Stimulated activated naive CD8-positive, alpha-beta T cell treated with anti-CD3 and anti-CD28 coated beads, Interleukin-15, amount 100 ng/mL, for 72 hours (primary cell): ENCODE results near the gene PPFIBP2.

Experiments
- ATAC-seq: fragments of 150-1000 bp; cut with Tn5 transposase; 2 replicates; pipeline ENCODE4 v1.10.0; 2021; ENCODE audit warnings: mild to moderate bottlenecking, moderate library complexity
- DNase-seq, 2 donors: peaks; one replicate each; pipeline ENCODE4 v3.0.0; 2021 to 2022
- H3K27ac Mint-ChIP-seq, 2 donors: one replicate each; pipeline ENCODE4 v1.8.0; 2022; ENCODE audit warnings: mild to moderate bottlenecking in 2 of 2, mixed read lengths in 2 of 2, moderate library complexity in 2 of 2
- H3K27me3 Mint-ChIP-seq: one replicate; pipeline ENCODE4 v1.8.0; 2022; ENCODE audit warnings: mixed read lengths
- H3K4me1 Mint-ChIP-seq: one replicate; pipeline ENCODE4 v1.8.0; 2022; ENCODE audit warnings: mild to moderate bottlenecking, mixed read lengths
- H3K4me3 Mint-ChIP-seq, 2 donors: one replicate each; pipeline ENCODE4 v1.8.0; 2022; ENCODE audit warnings: mild to moderate bottlenecking in 2 of 2, mixed read lengths in 2 of 2, moderate library complexity in 1 of 2
- H3K9me3 Mint-ChIP-seq, 2 donors: one replicate each; pipeline ENCODE4 v1.8.0; 2022; ENCODE audit warnings: mixed read lengths in 2 of 2

The PPFIBP2 gene

GRCh38 chr11:7513234-7514098 lies at the start of gene PPFIBP2:
TSS of gene PPFIBP2 (plus strand) at chr11:7513999. CDS start at chr11:7549476, 35,477 bp downstream.
- Mint-ChIP-seq H3K4me1 (peaks cover 52% of the 10 kb centered on the region), H3K4me3 (peak within 1 kb of the TSS; percentile 74 to 91), H3K27ac (peak within 1 kb of the TSS; percentile 96 to 97), H3K9me3 (peaks cover 0 to 4% of the 10 kb centered on the region in 2 donors), H3K27me3 (no peaks in the 10 kb centered on the region)
- ATAC-seq (peak; percentile 89), DNase-seq (peak; percentile 85 to 86)

GRCh38 chr11:7467652-7468051 lies 46.1 kb upstream of the PPFIBP2 start:
- no peaks in the 10 kb centered on the region for H3K9me3 Mint-ChIP-seq
- peaks cover 16% of the 10 kb centered on the region for H3K4me1 Mint-ChIP-seq
- no peak overlapping the region for H3K4me3 Mint-ChIP-seq
- DNase-seq (peak; percentile 7 to 28), ATAC-seq (peak; percentile 94)
- H3K27ac Mint-ChIP-seq = no peak overlapping the region
- H3K27me3 Mint-ChIP-seq = no peaks in the 10 kb centered on the region

GRCh38 chr11:7469351-7469865 lies 44.4 kb upstream of the PPFIBP2 start:
- no peak for DNase-seq
- ATAC-seq = no peak
- H3K9me3 Mint-ChIP-seq = no peaks in the 10 kb centered on the region
- H3K4me1 Mint-ChIP-seq = peaks cover 10% of the 10 kb centered on the region
- H3K27me3 Mint-ChIP-seq = no peaks in the 10 kb centered on the region
- H3K4me3 Mint-ChIP-seq = no peak overlapping the region
- H3K27ac Mint-ChIP-seq = no peak overlapping the region

GRCh38 chr11:7471071-7471470 lies 42.7 kb upstream of the PPFIBP2 start:
- no peak overlapping the region for H3K4me3 Mint-ChIP-seq
- DNase-seq = no peak
- no peak overlapping the region for H3K27ac Mint-ChIP-seq
- ATAC-seq = no peak
- H3K9me3 Mint-ChIP-seq = no peaks in the 10 kb centered on the region
- peaks cover 10% of the 10 kb centered on the region for H3K4me1 Mint-ChIP-seq
- H3K27me3 Mint-ChIP-seq = no peaks in the 10 kb centered on the region

- no peak overlapping the region for H3K27ac Mint-ChIP-seq
- ATAC-seq = peak; percentile 63
- H3K4me3 Mint-ChIP-seq = no peak overlapping the region
- no peak for DNase-seq
- no peaks in the 10 kb centered on the region for H3K9me3 Mint-ChIP-seq
- no peaks in the 10 kb centered on the region for H3K4me1 Mint-ChIP-seq
- H3K27me3 Mint-ChIP-seq = no peaks in the 10 kb centered on the region
Observed at GRCh38 chr11:7473717-7474116, 40.1 kb upstream of the PPFIBP2 start.

- ATAC-seq (no peak), DNase-seq (no peak)
- no peak overlapping the region for H3K4me3 Mint-ChIP-seq
- H3K4me1 Mint-ChIP-seq = no peaks in the 10 kb centered on the region
- no peaks in the 10 kb centered on the region for H3K9me3 Mint-ChIP-seq
- no peak overlapping the region for H3K27ac Mint-ChIP-seq
- H3K27me3 Mint-ChIP-seq = no peaks in the 10 kb centered on the region
Observed at GRCh38 chr11:7480113-7480512, 33.7 kb upstream of the PPFIBP2 start.

GRCh38 chr11:7484131-7484530 lies 29.7 kb upstream of the PPFIBP2 start:
- Mint-ChIP-seq H3K9me3 (no peaks in the 10 kb centered on the region), H3K27ac (no peak overlapping the region), H3K4me1 (no peaks in the 10 kb centered on the region), H3K4me3 (no peak overlapping the region), H3K27me3 (no peaks in the 10 kb centered on the region)
- no peak for DNase-seq
- ATAC-seq = no peak

- Mint-ChIP-seq H3K4me1 (no peaks in the 10 kb centered on the region), H3K27ac (no peak overlapping the region), H3K4me3 (no peak overlapping the region), H3K9me3 (no peaks in the 10 kb centered on the region), H3K27me3 (no peaks in the 10 kb centered on the region)
- DNase-seq = no peak
- no peak for ATAC-seq
Observed at GRCh38 chr11:7484645-7485044, 29.2 kb upstream of the PPFIBP2 start.

- no peaks in the 10 kb centered on the region for H3K4me1 Mint-ChIP-seq
- H3K27ac Mint-ChIP-seq = peak within 1 kb of the TSS in 1 of 2 donors; percentile 21
- no peak for ATAC-seq
- no peak within 1 kb of the TSS for H3K4me3 Mint-ChIP-seq
- H3K9me3 Mint-ChIP-seq = no peaks in the 10 kb centered on the region
- DNase-seq = no peak
- no peaks in the 10 kb centered on the region for H3K27me3 Mint-ChIP-seq
Observed at GRCh38 chr11:7485186-7486097, 28.4 kb upstream of the PPFIBP2 start, which contains the start of gene OLFML1. TSS of gene OLFML1 (plus strand) at chr11:7485506. CDS start at chr11:7485876, 370 bp downstream.

- H3K27ac Mint-ChIP-seq = no peak overlapping the region
Observed at GRCh38 chr11:7486098-7486780, 27.6 kb upstream of the PPFIBP2 start.

GRCh38 chr11:7486781-7487140 lies 27.0 kb upstream of the PPFIBP2 start:
- Mint-ChIP-seq H3K9me3 (no peaks in the 10 kb centered on the region), H3K27me3 (no peaks in the 10 kb centered on the region), H3K4me3 (no peak overlapping the region), H3K27ac (no peak overlapping the region), H3K4me1 (no peaks in the 10 kb centered on the region)
- ATAC-seq (no peak), DNase-seq (no peak)

More at GRCh38 chr11:7486098-7486780, 27.6 kb upstream of the PPFIBP2 start:
- ATAC-seq (no peak), DNase-seq (no peak)
- Mint-ChIP-seq H3K4me1 (no peaks in the 10 kb centered on the region), H3K27me3 (no peaks in the 10 kb centered on the region), H3K4me3 (no peak overlapping the region), H3K9me3 (no peaks in the 10 kb centered on the region)

GRCh38 chr11:7487360-7487759 lies 26.4 kb upstream of the PPFIBP2 start:
- Mint-ChIP-seq H3K9me3 (no peaks in the 10 kb centered on the region), H3K4me1 (no peaks in the 10 kb centered on the region), H3K4me3 (no peak overlapping the region), H3K27me3 (no peaks in the 10 kb centered on the region), H3K27ac (no peak overlapping the region)
- DNase-seq (no peak), ATAC-seq (no peak)

- DNase-seq (no peak), ATAC-seq (no peak)
- no peaks in the 10 kb centered on the region for H3K9me3 Mint-ChIP-seq
- H3K4me1 Mint-ChIP-seq = no peaks in the 10 kb centered on the region
- H3K4me3 Mint-ChIP-seq = no peak overlapping the region
- no peak overlapping the region for H3K27ac Mint-ChIP-seq
- H3K27me3 Mint-ChIP-seq = no peaks in the 10 kb centered on the region
Observed at GRCh38 chr11:7488681-7489080, 25.1 kb upstream of the PPFIBP2 start.

- no peaks in the 10 kb centered on the region for H3K4me1 Mint-ChIP-seq
- no peak overlapping the region for H3K27ac Mint-ChIP-seq
- no peak for ATAC-seq
- no peak overlapping the region for H3K4me3 Mint-ChIP-seq
- DNase-seq = no peak
- no peaks in the 10 kb centered on the region for H3K9me3 Mint-ChIP-seq
- no peaks in the 10 kb centered on the region for H3K27me3 Mint-ChIP-seq
Observed at GRCh38 chr11:7489376-7489775, 24.4 kb upstream of the PPFIBP2 start.

GRCh38 chr11:7490054-7490453 lies 23.7 kb upstream of the PPFIBP2 start:
- Mint-ChIP-seq H3K9me3 (no peaks in the 10 kb centered on the region), H3K4me1 (no peaks in the 10 kb centered on the region), H3K27me3 (no peaks in the 10 kb centered on the region), H3K4me3 (no peak overlapping the region), H3K27ac (no peak overlapping the region)
- DNase-seq (no peak), ATAC-seq (no peak)
